Measurements from ENCODE around the gene PDCD1. TPM values are rescaled to one million over a fixed set of nuclear protein-coding genes. Genes with fewer than 3 reads are reported as not detected.

The PDCD1 gene
- total and polyA plus RNA-seq, 2 of the 8 experiments (the other 6 are each of a cell fraction or from before 2014, with no cell fraction given): 0.48 to 1.1 TPM

GRCh38 chr2:241872313-241872642 lies 13.6 kb upstream of the PDCD1 start (continued):
- TF ChIP-seq, protein P1, sequence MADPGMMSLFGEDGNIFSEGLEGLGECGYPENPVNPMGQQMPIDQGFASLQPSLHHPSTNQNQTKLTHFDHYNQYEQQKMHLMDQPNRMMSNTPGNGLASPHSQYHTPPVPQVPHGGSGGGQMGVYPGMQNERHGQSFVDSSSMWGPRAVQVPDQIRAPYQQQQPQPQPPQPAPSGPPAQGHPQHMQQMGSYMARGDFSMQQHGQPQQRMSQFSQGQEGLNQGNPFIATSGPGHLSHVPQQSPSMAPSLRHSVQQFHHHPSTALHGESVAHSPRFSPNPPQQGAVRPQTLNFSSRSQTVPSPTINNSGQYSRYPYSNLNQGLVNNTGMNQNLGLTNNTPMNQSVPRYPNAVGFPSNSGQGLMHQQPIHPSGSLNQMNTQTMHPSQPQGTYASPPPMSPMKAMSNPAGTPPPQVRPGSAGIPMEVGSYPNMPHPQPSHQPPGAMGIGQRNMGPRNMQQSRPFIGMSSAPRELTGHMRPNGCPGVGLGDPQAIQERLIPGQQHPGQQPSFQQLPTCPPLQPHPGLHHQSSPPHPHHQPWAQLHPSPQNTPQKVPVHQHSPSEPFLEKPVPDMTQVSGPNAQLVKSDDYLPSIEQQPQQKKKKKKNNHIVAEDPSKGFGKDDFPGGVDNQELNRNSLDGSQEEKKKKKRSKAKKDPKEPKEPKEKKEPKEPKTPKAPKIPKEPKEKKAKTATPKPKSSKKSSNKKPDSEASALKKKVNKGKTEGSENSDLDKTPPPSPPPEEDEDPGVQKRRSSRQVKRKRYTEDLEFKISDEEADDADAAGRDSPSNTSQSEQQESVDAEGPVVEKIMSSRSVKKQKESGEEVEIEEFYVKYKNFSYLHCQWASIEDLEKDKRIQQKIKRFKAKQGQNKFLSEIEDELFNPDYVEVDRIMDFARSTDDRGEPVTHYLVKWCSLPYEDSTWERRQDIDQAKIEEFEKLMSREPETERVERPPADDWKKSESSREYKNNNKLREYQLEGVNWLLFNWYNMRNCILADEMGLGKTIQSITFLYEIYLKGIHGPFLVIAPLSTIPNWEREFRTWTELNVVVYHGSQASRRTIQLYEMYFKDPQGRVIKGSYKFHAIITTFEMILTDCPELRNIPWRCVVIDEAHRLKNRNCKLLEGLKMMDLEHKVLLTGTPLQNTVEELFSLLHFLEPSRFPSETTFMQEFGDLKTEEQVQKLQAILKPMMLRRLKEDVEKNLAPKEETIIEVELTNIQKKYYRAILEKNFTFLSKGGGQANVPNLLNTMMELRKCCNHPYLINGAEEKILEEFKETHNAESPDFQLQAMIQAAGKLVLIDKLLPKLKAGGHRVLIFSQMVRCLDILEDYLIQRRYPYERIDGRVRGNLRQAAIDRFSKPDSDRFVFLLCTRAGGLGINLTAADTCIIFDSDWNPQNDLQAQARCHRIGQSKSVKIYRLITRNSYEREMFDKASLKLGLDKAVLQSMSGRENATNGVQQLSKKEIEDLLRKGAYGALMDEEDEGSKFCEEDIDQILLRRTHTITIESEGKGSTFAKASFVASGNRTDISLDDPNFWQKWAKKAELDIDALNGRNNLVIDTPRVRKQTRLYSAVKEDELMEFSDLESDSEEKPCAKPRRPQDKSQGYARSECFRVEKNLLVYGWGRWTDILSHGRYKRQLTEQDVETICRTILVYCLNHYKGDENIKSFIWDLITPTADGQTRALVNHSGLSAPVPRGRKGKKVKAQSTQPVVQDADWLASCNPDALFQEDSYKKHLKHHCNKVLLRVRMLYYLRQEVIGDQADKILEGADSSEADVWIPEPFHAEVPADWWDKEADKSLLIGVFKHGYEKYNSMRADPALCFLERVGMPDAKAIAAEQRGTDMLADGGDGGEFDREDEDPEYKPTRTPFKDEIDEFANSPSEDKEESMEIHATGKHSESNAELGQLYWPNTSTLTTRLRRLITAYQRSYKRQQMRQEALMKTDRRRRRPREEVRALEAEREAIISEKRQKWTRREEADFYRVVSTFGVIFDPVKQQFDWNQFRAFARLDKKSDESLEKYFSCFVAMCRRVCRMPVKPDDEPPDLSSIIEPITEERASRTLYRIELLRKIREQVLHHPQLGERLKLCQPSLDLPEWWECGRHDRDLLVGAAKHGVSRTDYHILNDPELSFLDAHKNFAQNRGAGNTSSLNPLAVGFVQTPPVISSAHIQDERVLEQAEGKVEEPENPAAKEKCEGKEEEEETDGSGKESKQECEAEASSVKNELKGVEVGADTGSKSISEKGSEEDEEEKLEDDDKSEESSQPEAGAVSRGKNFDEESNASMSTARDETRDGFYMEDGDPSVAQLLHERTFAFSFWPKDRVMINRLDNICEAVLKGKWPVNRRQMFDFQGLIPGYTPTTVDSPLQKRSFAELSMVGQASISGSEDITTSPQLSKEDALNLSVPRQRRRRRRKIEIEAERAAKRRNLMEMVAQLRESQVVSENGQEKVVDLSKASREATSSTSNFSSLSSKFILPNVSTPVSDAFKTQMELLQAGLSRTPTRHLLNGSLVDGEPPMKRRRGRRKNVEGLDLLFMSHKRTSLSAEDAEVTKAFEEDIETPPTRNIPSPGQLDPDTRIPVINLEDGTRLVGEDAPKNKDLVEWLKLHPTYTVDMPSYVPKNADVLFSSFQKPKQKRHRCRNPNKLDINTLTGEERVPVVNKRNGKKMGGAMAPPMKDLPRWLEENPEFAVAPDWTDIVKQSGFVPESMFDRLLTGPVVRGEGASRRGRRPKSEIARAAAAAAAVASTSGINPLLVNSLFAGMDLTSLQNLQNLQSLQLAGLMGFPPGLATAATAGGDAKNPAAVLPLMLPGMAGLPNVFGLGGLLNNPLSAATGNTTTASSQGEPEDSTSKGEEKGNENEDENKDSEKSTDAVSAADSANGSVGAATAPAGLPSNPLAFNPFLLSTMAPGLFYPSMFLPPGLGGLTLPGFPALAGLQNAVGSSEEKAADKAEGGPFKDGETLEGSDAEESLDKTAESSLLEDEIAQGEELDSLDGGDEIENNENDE (IDR thresholded peaks at IDR 0.05; ENCODE audit: insufficient replicate concordance, low read length): no peak
- TF ChIP-seq CHD2 (IDR thresholded peaks at IDR 0.05; ENCODE audit: low read length) (no peak), MAX (IDR thresholded peaks at IDR 0.05) (no peak), SIX5 (IDR thresholded peaks at IDR 0.05; ENCODE audit: low read depth, low read length) (no peak), TBP (IDR thresholded peaks at IDR 0.05; ENCODE audit: low read depth, low read length) (no peak), SIN3A (conservative IDR thresholded peaks at IDR 0.05 in 1 of 2, IDR thresholded peaks at IDR 0.05 in 1 of 2; ENCODE audit: low read depth in 1 of 2, low read length in 2 of 2) (no peak), GABPA (IDR thresholded peaks at IDR 0.05; ENCODE audit: borderline replicate concordance, insufficient read depth, low read length) (no peak), PHF8 (conservative IDR thresholded peaks at IDR 0.05; ENCODE audit: low read depth, low read length) (no peak), TEAD4 (IDR thresholded peaks at IDR 0.05; ENCODE audit: low read depth, low read length) (no peak), E2F6 (IDR thresholded peaks at IDR 0.05) (no peak)

All from H1 (cell line).